ENCODE data around the gene RIPOR2. TPM values are rescaled to one million over a fixed set of nuclear protein-coding genes. Genes with fewer than 3 reads are reported as not detected.

The RIPOR2 gene
- total RNA-seq, 2 experiments from 2014 or later, result 88.3 to 96.3 TPM

GRCh38 chr6:24874776-24875533 lies 60.8 kb downstream of the RIPOR2 start:
- peaks cover 90% of the 10 kb centered on the region for H3K36me3 Mint-ChIP-seq (ENCODE audit: low read depth)
- no peak for ATAC-seq
- H3K27ac Mint-ChIP-seq, result peak overlapping the region; percentile 29
- no peak for DNase-seq
- no peak for TF ChIP-seq CTCF (IDR thresholded peaks at IDR 0.05)
- ChIA-PET CTCF (interaction anchor here (1.0 to 2.6 kb wide), 4 partner anchors 10 to 143 kb away, joined by 3 to 10 read pairs (median 6); no protein-coding TSS in a partner anchor), POLR2A (interaction anchor here (0.6 to 1.2 kb wide), 4 partner anchors 10 to 98 kb away, joined by 3 to 4 read pairs (median 3); no protein-coding TSS in a partner anchor)
- intact Hi-C loops (cut with micrococcal nuclease), result no loop called here
- no peaks in the 10 kb centered on the region for H3K27me3 Mint-ChIP-seq
- peaks cover 49% of the 10 kb centered on the region for H3K4me1 Mint-ChIP-seq (ENCODE audit: low read depth)
- peaks cover 20% of the 10 kb centered on the region for H3K9me3 Mint-ChIP-seq
- no peak overlapping the region for H3K4me3 Mint-ChIP-seq

GRCh38 chr6:24874128-24874527 lies 61.6 kb downstream of the RIPOR2 start:
- DNase-seq (no peak), ATAC-seq (no peak)
- CTCF ChIA-PET, result interaction anchor here (1.0 to 2.4 kb wide), 5 partner anchors 9 to 144 kb away, joined by 3 to 10 read pairs (median 4); no protein-coding TSS in a partner anchor
- H3K27ac Mint-ChIP-seq, result peak overlapping the region; percentile 29
- no peak for TF ChIP-seq CTCF (IDR thresholded peaks at IDR 0.05)
- H3K4me3 Mint-ChIP-seq, result no peak overlapping the region
- H3K27me3 Mint-ChIP-seq, result no peaks in the 10 kb centered on the region
- intact Hi-C loops (cut with micrococcal nuclease), result no loop called here
- POLR2A ChIA-PET, result interaction anchor here (0.6 to 1.2 kb wide), 3 partner anchors 11 to 37 kb away, joined by 3 read pairs; no protein-coding TSS in a partner anchor
- peaks cover 18% of the 10 kb centered on the region for H3K9me3 Mint-ChIP-seq
- H3K36me3 Mint-ChIP-seq (ENCODE audit: low read depth), result peaks cover 83% of the 10 kb centered on the region
- peaks cover 41% of the 10 kb centered on the region for H3K4me1 Mint-ChIP-seq (ENCODE audit: low read depth)

- Mint-ChIP-seq H3K27ac (peak overlapping the region; percentile 51), H3K4me1 (ENCODE audit: low read depth) (peaks cover 45% of the 10 kb centered on the region), H3K9me3 (peaks cover 14% of the 10 kb centered on the region), H3K27me3 (no peaks in the 10 kb centered on the region), H3K4me3 (no peak overlapping the region), H3K36me3 (ENCODE audit: low read depth) (peaks cover 85% of the 10 kb centered on the region)
- TF ChIP-seq CTCF (IDR thresholded peaks at IDR 0.05), result no peak
- ChIA-PET POLR2A (interaction anchor here (0.7 to 3.5 kb wide), 5 partner anchors 9 to 46 kb away, joined by 3 to 18 read pairs (median 4); no protein-coding TSS in a partner anchor), CTCF (interaction anchor here (0.7 to 2.0 kb wide), 5 partner anchors 10 to 145 kb away, joined by 3 to 5 read pairs (median 3); no protein-coding TSS in a partner anchor)
- intact Hi-C loops (cut with micrococcal nuclease), result no loop called here
- ATAC-seq, result no peak
- no peak for DNase-seq
Measured at GRCh38 chr6:24872779-24873178, 63.0 kb downstream of the RIPOR2 start.

- peak overlapping the region; percentile 58 for H3K27ac Mint-ChIP-seq
- DNase-seq (no peak), ATAC-seq (no peak)
- peaks cover 52% of the 10 kb centered on the region for H3K4me1 Mint-ChIP-seq (ENCODE audit: low read depth)
- no peak overlapping the region for H3K4me3 Mint-ChIP-seq
- ChIA-PET POLR2A (no interaction called here), CTCF (interaction anchor here (2.9 to 4.0 kb wide), 3 partner anchors 12 to 149 kb away, joined by 12 to 20 read pairs (median 17); no protein-coding TSS in a partner anchor)
- H3K36me3 Mint-ChIP-seq (ENCODE audit: low read depth), result peaks cover 66% of the 10 kb centered on the region
- intact Hi-C loops (cut with micrococcal nuclease), result no loop called here
- no peak for TF ChIP-seq CTCF (IDR thresholded peaks at IDR 0.05)
- H3K9me3 Mint-ChIP-seq, result peaks cover 1% of the 10 kb centered on the region
- H3K27me3 Mint-ChIP-seq, result no peaks in the 10 kb centered on the region
Measured at GRCh38 chr6:24868765-24869164, 67.0 kb downstream of the RIPOR2 start.
